Vagina (tissue), 2 donors: Measurements from ENCODE around the gene P3R3URF.

ENCODE experiments used
- CTCF ChIP-seq, 3 experiments: fragments of 450-650 bp in 2 of 3; fragments of 200-600 bp in 1 of 3; sonication (generic) in 1 of 3; IDR thresholded peaks; one replicate each; pipeline ENCODE4 v1.5.1; 2017 to 2019; ENCODE audit warnings: antibody characterized with exemption in 3 of 3, mild to moderate bottlenecking in 2 of 3, moderate library complexity in 2 of 3
- POLR2AphosphoS5 ChIP-seq, 2 donors: sonication (generic); formaldehyde crosslinking; IDR thresholded peaks; one replicate each; pipeline ENCODE4 v1.9.0; 2017; ENCODE audit warnings: antibody characterized with exemption in 2 of 2, mild to moderate bottlenecking in 2 of 2, low read depth in 1 of 2; ENCODE audit not compliant: insufficient read depth in 1 of 2

- no peak for TF ChIP-seq CTCF (IDR thresholded peaks at IDR 0.05)
- peak in 1 of 2 donors; percentile 31 for TF ChIP-seq POLR2AphosphoS5 (IDR thresholded peaks at IDR 0.05; ENCODE audit: insufficient read depth in 1 of 2, low read depth in 1 of 2)
These were observed 41.5 kb downstream of the P3R3URF start for GRCh38 chr1:46134660-46135331.
